GM19395 (cell line): ENCODE data around the gene C1orf105.

Experiments
- ATAC-seq: cut with Tn5 transposase; IDR thresholded peaks from one replicate; pipeline ENCODE4 v1.9.1; 2021; ENCODE audit warnings: mild to moderate bottlenecking, moderate library complexity; ENCODE audit not compliant: unreplicated experiment

The C1orf105 gene

GRCh38 chr1:172453607-172454006 is 33.1 kb downstream of the C1orf105 start:
- ATAC-seq = no peak

- no peak for ATAC-seq
Measured at GRCh38 chr1:172455451-172455850, 35.0 kb downstream of the C1orf105 start.

GRCh38 chr1:172456344-172456769 is 35.9 kb downstream of the C1orf105 start:
- ATAC-seq = no peak

GRCh38 chr1:172457479-172458130 is 37.1 kb downstream of the C1orf105 start:
- ATAC-seq = no peak

- no peak for ATAC-seq
Measured at GRCh38 chr1:172460177-172460576, 39.7 kb downstream of the C1orf105 start.

- no peak for ATAC-seq
Measured at GRCh38 chr1:172460887-172461315, 40.4 kb downstream of the C1orf105 start.

- no peak for ATAC-seq
Measured at GRCh38 chr1:172465617-172466016, 45.1 kb downstream of the C1orf105 start.

GRCh38 chr1:172466795-172467407 is 46.4 kb downstream of the C1orf105 start:
- no peak for ATAC-seq

- no peak for ATAC-seq
Measured at GRCh38 chr1:172467446-172467845, 47.0 kb downstream of the C1orf105 start.

- no peak for ATAC-seq
Measured at GRCh38 chr1:172468296-172468695, 47.8 kb downstream of the C1orf105 start.

- ATAC-seq = no peak
Measured at GRCh38 chr1:172469717-172470116, 49.2 kb downstream of the C1orf105 start.

GRCh38 chr1:172470149-172470548 is 49.7 kb downstream of the C1orf105 start:
- ATAC-seq = no peak

GRCh38 chr1:172471666-172472065 is 51.2 kb downstream of the C1orf105 start:
- no peak for ATAC-seq

GRCh38 chr1:172472495-172472894 is 52.0 kb downstream of the C1orf105 start:
- ATAC-seq = no peak

GRCh38 chr1:172473302-172473701 is 52.8 kb downstream of the C1orf105 start:
- no peak for ATAC-seq

- ATAC-seq = no peak
Measured at GRCh38 chr1:172473842-172474241, 53.4 kb downstream of the C1orf105 start.

GRCh38 chr1:172476218-172476811 is 55.8 kb downstream of the C1orf105 start:
- ATAC-seq = no peak

GRCh38 chr1:172477216-172477615 is 56.7 kb downstream of the C1orf105 start:
- no peak for ATAC-seq

GRCh38 chr1:172477741-172478140 is 57.3 kb downstream of the C1orf105 start:
- no peak for ATAC-seq

GRCh38 chr1:172478485-172478884 is 58.0 kb downstream of the C1orf105 start:
- no peak for ATAC-seq

- ATAC-seq = no peak
Measured at GRCh38 chr1:172480431-172480830, 59.9 kb downstream of the C1orf105 start.

GRCh38 chr1:172482044-172482443 is 61.6 kb downstream of the C1orf105 start:
- ATAC-seq = no peak
